ENCODE results near the gene CCDC9B.

DNA sequence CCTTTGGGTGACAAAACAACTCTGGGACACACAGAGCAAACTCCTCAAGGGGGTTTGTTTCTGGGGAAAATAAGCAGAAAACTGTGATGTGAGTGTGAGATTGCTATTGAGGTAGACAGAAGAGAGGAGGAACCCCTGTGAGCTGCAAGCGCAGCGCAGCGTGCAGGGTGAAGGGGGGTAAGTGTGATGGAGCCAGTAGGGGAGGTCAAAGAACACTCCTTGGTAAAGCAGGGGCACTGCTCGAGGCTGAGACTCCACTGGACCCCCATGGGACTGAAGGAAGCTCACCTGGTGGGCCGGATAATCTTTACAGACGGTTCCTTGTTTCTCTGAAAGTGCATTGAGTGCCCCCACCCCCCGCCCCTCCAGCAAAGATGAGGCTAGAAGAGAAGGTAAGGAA is 9.7 kb downstream of the CCDC9B start:
- TF ChIP-seq ISL1 (CRISPR knock-in tag; IDR thresholded peaks at IDR 0.05) (no peak), ZFP30 (CRISPR knock-in tag; IDR thresholded peaks at IDR 0.05) (no peak), ZNF70 (CRISPR knock-in tag; IDR thresholded peaks at IDR 0.05) (no peak), ESRRG (CRISPR knock-in tag; IDR thresholded peaks at IDR 0.05) (no peak), ARNTL (CRISPR knock-in tag; IDR thresholded peaks at IDR 0.05; ENCODE audit: borderline replicate concordance, low read depth) (no peak), OSR1 (CRISPR knock-in tag; IDR thresholded peaks at IDR 0.05) (no peak), RARB (CRISPR knock-in tag; IDR thresholded peaks at IDR 0.05) (no peak), CSDC2 (CRISPR knock-in tag; IDR thresholded peaks at IDR 0.05) (no peak), TOX (CRISPR knock-in tag; IDR thresholded peaks at IDR 0.05; ENCODE audit: borderline replicate concordance) (no peak), BACH2 (CRISPR knock-in tag; IDR thresholded peaks at IDR 0.05; ENCODE audit: borderline replicate concordance) (no peak), ZNF565 (CRISPR knock-in tag; conservative IDR thresholded peaks at IDR 0.05; ENCODE audit: low read depth) (no peak), SNAI2 (CRISPR knock-in tag; IDR thresholded peaks at IDR 0.05) (no peak)
- TF ChIP-seq, protein P1, sequence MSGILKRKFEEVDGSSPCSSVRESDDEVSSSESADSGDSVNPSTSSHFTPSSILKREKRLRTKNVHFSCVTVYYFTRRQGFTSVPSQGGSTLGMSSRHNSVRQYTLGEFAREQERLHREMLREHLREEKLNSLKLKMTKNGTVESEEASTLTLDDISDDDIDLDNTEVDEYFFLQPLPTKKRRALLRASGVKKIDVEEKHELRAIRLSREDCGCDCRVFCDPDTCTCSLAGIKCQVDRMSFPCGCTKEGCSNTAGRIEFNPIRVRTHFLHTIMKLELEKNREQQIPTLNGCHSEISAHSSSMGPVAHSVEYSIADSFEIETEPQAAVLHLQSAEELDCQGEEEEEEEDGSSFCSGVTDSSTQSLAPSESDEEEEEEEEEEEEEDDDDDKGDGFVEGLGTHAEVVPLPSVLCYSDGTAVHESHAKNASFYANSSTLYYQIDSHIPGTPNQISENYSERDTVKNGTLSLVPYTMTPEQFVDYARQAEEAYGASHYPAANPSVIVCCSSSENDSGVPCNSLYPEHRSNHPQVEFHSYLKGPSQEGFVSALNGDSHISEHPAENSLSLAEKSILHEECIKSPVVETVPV (CRISPR knock-in tag; IDR thresholded peaks at IDR 0.05): no peak

All from SK-N-SH treated with all-trans-retinoic acid at 6 μM for 48 hours (cell line).